ENCODE measurements around the gene CRMP1.

CRMP1 gene

DNA sequence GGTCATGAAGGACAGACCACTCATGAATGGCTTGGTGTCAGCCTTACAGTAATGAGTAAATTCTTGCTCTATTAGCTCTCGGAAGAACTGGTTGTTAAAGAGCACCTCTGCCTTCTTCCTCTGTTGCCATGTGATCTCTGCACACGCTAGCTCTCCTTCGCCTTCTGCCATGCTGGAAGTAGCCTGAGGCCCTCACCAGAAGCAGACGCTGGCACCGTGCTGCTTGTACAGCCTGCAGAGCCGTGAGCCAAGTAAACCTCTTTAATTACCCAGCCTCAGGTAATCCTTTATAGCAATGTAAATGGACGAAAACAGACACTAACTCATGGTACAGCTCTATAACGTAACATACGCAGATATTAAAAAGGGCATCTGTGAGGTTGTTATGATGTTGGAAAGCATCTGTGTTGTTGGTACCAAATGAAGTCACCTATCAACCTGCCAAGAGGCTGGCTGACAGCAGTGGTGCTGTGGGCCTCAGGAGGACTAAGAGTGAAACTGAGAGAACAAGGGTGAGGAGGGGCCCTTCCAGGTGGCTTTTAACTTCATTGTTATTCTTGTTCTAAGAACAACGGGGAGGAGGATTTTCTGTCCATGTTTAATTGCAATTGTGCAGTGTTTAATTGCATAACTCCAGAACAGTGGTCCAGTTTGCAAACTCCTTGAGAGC lies 69.2 kb downstream of the CRMP1 start:
- TF ChIP-seq, protein P1, sequence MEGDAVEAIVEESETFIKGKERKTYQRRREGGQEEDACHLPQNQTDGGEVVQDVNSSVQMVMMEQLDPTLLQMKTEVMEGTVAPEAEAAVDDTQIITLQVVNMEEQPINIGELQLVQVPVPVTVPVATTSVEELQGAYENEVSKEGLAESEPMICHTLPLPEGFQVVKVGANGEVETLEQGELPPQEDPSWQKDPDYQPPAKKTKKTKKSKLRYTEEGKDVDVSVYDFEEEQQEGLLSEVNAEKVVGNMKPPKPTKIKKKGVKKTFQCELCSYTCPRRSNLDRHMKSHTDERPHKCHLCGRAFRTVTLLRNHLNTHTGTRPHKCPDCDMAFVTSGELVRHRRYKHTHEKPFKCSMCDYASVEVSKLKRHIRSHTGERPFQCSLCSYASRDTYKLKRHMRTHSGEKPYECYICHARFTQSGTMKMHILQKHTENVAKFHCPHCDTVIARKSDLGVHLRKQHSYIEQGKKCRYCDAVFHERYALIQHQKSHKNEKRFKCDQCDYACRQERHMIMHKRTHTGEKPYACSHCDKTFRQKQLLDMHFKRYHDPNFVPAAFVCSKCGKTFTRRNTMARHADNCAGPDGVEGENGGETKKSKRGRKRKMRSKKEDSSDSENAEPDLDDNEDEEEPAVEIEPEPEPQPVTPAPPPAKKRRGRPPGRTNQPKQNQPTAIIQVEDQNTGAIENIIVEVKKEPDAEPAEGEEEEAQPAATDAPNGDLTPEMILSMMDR (conservative IDR thresholded peaks at IDR 0.05) = no peak
- H3K27ac ChIP-seq = no peak overlapping the region

DNA sequence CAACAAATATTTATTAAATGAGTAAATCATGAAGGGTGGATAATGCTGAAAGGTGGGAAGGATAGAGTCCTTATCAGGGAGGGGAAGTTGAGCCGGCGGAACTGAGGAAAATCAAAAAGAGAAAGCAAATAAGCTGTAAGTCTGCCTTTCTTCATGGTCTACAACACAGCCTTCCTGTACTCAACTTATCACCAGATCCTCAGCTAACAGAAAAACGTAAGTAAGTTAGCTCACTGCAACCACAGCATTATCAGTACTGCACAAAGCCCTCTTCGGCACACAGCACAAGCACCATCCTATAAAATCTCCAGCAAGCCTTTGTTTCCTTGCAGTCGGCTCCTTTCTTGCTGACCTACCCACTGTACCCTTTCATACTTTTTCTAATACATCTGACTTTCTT lies 70.3 kb downstream of the CRMP1 start:
- H3K27ac ChIP-seq = no peak overlapping the region
- TF ChIP-seq, protein P1 (conservative IDR thresholded peaks at IDR 0.05) = no peak

DNA sequence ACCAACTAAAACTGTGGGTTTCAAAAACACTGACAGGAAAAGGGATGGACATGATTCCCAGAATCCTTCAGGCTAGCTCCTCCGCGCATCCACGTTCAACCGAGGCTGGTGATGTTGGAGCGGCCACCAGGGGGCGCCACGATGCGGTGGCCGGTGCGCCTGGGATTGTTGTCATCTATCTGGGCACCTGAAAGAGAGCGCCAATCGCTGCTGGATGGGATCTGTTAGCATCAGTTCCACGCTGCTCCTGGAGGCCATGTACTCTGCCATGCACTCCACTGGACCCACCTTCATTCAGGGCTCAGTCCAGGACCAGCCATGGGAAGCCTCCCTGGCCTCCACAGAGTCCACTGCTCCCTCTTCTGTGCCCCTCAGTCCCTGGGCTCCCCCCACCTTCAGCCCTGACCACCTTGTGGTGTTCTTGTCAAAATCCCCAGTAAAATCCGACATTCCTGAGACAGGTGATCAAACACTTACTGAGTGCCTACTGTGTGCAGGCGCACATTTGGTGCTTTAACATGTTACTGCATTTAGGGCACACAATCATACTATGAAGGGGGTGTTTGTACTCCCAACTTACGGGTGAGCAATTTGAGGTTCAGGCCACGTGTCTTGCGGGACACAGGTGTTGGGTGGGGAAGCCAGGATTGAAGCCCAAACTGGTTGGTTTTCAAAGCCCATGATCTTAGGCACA lies 71.1 kb downstream of the CRMP1 start:
- no peak overlapping the region for H3K27ac ChIP-seq
- TF ChIP-seq, protein P1 (conservative IDR thresholded peaks at IDR 0.05) = peak; percentile 62

DNA sequence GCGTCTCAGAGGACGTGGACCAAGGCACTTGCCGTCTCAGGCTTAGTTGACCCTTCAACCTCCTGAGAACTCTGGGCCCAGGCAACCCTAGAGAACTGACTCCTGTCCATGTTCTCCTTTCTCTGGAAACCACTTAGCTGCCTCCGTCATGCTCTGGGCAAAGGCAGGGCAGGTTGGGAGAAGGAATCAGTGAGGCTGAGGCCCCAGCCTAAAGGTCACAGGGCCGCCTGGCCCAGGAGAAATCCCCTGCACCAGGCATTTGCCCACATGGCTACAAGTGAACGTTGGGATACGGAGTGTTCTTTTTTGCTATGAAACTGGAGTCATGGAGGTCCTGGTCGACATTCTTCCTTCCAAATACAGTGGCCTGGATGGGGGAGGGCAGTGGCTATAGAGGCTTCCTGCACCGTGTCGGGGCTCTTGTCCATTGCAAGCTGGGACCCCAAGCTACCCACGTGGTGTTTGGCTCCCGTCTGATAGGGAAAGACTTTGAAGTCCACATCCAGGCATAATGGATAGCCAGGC lies 76.0 kb downstream of the CRMP1 start:
- H3K27ac ChIP-seq = no peak overlapping the region
- TF ChIP-seq, protein P1 (conservative IDR thresholded peaks at IDR 0.05) = no peak

DNA sequence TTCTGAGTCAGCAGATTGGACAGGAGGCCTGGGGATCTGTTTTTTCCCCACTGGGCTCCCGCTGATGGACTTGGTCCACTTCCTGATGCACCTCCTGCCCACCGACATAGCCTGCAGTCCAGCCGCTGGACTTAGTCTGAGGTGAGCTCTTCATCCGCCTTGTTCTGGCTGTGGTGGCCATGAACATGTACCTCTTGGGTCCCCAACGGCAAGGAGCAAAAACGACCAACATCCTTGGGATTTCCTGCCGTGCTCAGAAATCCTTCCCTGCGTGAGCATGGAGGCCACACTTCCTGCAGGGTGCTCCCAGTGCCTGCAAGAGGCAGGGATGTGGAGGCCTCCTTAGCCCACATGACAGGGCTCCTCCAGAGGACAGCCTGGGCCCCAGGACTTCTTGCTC lies 76.8 kb downstream of the CRMP1 start:
- TF ChIP-seq, protein P1 (conservative IDR thresholded peaks at IDR 0.05) = no peak
- no peak overlapping the region for H3K27ac ChIP-seq

DNA sequence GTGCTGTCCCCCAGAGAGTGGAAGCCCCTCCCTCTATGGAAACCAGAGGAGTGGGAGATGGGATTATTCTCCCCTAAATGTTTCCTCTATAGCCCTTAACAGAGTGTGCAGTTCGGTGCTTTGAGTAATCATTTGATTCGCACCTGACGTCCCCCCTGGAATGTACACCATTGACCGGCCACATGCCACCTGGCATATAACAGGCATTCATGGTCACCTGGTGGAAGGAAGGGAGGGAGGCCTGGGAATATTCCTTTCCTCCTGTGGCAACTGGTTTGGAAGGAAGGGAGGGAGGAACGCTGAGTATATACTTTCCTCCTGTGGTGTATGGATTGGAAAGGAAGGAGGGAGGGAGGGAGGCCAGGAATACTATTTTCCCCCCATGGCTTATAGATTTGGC lies 77.2 kb downstream of the CRMP1 start:
- H3K27ac ChIP-seq = no peak overlapping the region
- TF ChIP-seq, protein P1 (conservative IDR thresholded peaks at IDR 0.05) = no peak

DNA sequence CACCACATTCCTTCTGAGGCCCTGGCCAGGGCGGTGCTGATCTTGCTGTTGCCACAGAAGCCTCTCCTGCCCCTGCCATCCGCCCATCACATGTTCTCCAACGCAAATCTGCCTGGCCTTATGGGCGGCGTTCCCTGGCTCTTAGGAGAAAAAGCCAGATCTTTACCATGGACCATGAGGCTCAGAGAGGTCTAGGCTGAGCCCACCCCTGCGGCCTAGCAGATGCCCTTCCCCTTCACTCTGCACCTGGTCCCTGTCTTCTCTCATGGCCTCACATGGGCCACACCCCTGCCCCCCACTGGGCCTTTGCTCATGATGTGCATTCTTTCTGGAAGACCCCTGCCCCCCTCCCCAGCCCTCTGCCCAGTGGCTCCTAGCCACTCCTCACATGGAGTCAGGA lies 78.5 kb downstream of the CRMP1 start:
- no peak overlapping the region for H3K27ac ChIP-seq
- TF ChIP-seq, protein P1 (conservative IDR thresholded peaks at IDR 0.05) = no peak

Data from VCaP (cell line).